Raji (cell line): Measurements from ENCODE around the gene PCNX2.

Experiments
- POLR2A ChIP-seq: IDR thresholded peaks from 2 replicates; pipeline ENCODE4 v1.6.1; 2011; ENCODE audit warnings: low read depth, low read length, control low read depth; ENCODE audit not compliant: insufficient read depth

Gene PCNX2

DNA sequence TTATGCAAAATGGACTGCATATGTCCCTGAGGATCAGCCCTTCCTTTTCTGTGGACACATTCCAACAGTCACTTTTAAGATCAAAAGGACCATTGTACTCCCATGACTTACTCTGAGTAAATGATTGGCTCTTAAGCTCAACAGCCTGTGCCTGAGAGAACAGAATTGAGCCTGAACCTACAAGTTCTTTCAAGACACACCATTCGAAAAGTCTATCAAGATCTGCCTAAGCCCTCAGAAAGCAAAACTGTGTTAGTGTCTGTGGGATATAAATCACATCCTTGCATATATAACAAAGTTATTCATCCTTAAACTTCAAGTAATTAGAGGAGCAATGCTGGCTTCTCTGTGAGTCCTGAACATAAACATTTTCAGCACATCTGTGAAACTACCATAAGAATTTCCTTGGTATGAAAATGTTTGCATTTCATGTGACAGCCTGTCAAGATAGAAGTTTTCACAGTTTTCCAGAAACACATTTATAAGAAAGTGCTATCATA is 41.6 kb downstream of the PCNX2 start:
- TF ChIP-seq POLR2A, result no peak

DNA sequence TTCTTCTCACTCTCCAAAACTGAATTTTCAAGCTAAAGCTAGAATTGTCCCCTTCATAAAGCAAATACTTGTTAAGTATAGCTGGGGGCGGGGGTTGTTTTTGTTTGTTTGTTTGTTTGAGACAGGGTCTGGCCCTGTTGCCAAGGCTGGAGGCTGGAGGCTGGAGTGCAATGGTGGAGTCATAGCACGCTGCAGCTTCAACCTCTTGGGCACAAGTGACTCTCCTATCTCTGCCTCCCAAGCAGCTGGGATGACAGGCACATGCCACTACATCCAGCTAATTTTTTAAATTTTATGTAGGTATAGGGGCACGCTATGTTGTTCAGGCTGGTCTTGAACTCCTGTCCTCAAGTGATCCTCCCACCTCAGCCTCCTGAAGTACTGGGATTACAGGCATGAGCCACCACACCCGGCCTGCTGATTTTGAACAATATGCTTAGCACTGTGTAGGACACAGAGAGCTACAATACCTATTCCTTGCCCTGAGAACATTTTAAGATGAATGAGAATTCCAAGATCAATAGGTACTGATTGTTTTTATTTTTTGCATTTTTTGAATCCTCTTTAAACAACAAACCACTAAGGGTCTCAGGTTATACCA is 42.2 kb downstream of the PCNX2 start:
- TF ChIP-seq POLR2A, result no peak

DNA sequence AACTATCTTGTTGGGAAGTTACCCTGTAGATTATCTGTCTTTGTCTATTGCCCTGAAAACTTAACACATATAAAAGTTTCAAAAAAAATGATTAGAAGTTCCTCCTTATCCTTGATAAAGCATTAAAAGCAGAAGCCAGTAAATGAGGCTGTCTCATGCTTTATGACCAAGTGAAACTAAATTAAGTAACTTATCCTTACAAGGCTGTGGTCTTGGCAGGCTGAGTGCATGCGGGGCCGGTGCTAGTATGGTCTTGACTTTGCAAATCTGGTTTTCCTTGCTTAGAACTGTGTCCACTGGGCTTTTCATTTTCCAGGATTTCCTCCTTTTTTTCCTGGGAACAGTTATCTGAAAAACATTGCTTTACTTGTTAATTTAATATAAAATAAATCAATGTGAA is 43.1 kb downstream of the PCNX2 start:
- TF ChIP-seq POLR2A, result no peak

DNA sequence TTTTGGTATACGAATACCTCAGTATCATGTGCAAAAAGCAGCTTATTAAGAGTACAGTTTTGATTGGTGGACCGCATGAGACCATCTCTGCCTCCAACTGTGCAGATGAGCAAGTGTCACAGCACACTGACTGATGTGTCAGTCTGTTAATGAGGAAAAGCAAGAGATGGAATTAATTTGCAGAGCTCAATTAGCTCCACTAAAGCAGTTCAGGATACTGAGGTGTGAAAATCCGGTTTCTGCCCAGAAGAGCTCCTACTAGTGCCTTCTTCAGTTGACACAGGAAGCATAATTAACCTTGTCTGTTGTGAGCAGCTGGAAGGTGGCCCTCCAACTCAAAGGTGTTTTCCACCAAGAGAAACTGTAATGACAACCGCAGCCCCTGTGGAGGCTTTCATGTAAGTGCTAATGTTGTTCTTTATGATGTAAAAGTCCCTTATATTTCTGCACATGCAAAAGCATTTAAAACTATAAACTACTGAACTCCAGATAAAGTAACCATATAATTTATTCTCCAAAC is 44.3 kb downstream of the PCNX2 start:
- TF ChIP-seq POLR2A, result no peak

DNA sequence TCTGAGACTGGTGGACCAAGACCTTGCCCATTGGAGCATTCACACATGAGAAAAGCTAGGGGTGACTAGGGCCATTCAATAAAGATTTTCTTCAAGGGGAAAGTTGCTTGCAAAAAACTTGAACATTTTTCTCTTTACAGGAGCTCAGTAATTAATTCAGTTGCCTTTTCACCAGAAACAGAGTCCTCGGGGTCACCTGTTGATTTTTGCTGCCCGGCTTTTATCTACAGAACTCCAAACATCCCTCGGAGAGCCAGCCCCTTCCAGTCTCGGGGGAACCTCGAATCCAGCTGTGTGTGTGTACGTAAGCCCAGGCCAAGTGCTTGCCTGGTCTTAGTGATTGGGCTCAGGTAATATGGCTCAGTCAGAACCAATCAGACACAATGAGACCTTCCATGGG is 47.5 kb downstream of the PCNX2 start:
- no peak for TF ChIP-seq POLR2A

DNA sequence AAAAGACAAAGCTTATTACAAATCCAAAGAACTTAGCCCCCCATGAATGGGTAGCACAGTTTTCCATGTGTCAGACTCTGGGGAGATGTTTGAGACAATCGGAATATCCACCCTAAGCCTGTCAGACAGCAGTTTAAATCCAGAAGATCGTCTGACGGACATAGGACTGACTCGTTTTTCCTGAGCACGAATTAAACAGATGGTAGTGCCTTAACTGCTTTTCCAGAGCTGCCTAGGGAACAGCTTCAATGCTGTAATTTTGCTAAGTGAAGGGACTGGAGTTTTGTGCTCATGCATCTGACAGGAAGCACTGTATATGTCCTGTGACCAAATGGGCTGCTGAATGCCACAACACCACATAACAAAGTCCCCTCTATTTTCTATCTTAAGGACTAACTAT is 48.6 kb downstream of the PCNX2 start:
- no peak for TF ChIP-seq POLR2A

GRCh38 chr1:233245191-233245765 is 50.2 kb downstream of the PCNX2 start:
- TF ChIP-seq POLR2A, result no peak

DNA sequence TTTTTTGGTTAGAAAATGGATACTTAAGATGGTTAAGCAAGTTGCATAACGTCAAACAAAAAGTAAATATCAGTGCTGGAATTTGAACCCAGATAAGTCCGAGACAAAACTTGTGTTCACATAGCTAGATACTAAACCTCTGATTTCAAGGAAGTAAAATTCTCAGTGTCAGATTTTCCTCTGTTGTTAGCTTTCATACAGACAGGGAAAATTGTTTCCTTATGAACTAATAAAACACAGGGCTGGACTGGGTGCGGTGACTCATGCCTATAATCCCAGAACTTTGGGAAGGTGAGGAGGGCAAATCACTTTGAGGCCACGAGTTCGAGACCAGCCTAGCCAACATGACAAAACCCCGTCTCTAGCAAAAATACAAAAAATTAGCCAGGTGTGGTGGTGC is 51.3 kb downstream of the PCNX2 start:
- TF ChIP-seq POLR2A, result no peak

DNA sequence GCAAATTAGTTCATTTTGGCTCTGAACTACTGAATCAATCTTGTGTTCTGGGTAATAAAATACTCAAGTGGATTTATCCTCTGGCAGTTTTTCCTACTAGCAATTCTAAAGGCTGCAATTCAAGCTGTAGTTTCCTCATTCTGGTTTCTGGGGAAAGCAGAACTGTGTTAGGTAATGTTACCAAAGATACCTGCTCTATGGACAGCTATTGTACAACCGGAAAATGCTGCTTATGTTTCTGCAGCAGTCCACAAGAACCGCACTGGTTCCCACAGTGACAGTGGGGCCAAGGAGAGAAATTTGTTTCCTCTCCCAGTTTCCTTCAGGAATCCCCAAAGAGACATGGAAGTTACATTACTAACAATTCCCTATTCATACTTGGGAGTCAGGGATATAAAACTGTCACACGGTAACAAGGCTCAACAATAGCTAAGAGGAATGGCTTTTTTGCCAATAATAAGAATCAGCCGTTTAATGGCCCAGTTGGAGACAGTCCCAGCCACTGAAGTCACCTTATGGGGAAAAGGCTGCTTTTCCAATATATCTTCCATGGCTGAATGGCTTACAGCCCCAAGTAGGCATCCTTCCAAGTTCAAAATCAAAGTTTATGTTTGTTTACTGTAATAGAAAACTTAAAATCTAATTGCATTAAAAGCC is 52.6 kb downstream of the PCNX2 start:
- TF ChIP-seq POLR2A, result no peak

DNA sequence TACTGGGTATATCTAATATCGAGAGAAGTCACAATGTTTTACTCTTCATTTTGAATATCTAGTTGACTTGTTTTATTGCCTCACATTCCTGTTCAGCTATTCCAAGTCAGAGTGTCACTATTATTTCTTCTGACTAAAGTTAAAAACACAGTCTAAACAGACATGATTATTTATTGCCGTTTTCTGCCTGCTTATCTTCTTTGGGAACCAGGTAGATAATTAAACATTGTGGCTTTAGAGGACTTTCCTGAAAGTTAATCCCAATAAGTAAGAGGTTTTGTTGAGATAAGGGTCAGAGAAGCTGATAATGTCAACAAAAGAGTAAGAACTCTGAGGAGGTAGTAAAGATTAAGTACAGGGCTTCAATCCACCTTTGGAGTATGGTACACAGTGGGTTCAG is 53.8 kb downstream of the PCNX2 start:
- no peak for TF ChIP-seq POLR2A

DNA sequence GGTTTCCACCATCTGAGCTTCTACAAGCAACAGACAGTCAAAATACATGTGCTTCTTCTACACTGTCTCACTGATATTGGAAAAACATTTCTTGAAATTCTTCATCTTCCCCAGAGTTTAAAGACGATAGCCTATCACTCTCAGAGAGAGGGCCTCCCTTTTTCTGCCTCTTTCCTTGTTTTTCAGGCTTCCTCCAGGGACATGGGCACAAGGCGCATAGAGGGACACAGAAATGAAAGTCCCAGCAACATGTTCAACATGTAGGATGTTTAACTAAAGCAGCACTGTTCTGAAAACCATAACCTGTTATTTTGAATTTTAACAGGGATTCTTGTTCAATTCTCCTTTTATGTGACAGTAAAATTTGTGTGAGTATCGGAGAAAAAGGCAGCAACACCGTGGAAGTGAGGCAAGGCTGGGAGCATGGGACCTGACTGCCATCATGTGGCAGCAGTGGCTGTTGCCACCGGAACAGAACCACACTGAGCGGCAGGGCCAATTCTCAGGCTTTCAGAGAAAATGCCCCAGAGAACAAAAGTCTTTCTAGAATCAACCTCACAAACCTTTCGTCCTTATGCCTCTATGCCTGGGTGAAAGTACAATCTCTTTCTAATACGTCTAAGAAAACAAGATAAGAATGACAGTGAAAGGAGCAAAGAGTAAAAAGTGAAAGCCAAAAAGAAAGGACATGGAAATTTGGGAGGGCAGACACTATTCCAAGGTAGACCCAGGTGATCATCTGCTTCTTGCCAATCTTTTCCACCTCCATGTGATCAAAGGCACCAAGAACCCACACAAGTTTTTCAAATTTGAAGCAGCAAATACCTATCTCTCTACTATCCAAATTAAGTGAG is 54.5 kb downstream of the PCNX2 start:
- TF ChIP-seq POLR2A, result no peak

DNA sequence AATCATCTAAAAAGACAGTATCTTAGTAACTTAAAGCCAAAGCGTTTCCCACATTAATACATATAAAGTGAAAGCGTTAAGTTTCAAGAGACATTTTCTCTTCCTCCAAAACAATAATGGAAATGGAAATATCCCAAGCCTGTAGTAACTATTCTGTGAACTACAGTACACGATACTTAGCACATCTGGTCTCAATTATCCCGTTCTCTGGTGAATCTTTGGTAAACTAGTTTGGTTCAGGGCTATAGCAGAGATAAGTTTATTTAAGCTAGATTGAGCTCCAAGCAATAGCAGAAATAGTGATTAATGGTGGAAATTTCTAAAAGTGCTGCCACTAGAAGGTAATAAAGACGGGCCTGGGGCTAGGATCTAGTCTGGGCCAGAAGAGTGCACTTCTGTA is 55.2 kb downstream of the PCNX2 start:
- TF ChIP-seq POLR2A, result no peak

GRCh38 chr1:233238884-233239431 is 56.6 kb downstream of the PCNX2 start:
- no peak for TF ChIP-seq POLR2A

DNA sequence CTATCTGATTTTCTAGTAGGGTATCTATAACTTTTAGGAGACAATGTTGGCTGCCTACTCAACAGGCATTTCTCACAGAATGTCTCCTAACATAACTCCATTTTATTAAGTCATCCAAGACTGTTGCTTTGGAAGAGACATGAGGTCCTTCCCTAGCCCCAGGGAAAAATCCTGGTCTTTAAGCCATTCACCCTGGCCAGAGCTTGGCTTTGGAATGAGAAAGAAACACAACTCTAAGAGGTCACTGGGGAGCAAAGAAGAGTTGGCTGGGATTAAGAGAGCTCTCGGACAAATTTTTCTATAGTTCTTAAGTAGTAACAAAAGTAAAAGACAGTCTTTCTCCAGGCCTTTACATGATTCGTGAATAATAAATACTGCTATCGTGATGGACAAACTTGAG is 57.9 kb downstream of the PCNX2 start:
- no peak for TF ChIP-seq POLR2A

GRCh38 chr1:233233508-233234040 is 62.0 kb downstream of the PCNX2 start:
- no peak for TF ChIP-seq POLR2A
